ENCODE data around the gene TSHZ2. TPM values are rescaled to one million over a fixed set of nuclear protein-coding genes. Genes with fewer than 3 reads are reported as not detected.
"Not testable (repeated sequence)": the region's sequence is repeated elsewhere in the genome, so short reads cannot be mapped to it uniquely, and the experiment has no call there.

Gene TSHZ2
- total RNA-seq, 2 donors from 2014 or later, result 34.6 to 50.0 TPM

GRCh38 chr20:53365539-53366075 lies 393.4 kb downstream of the TSHZ2 start:
- intact Hi-C loops (cut with DNase I), result no loop called here
- no peak for DNase-seq (ENCODE audit: low spot score)

- intact Hi-C loops (cut with DNase I); DNase-seq (ENCODE audit: low spot score): not testable (repeated sequence)
Measured at GRCh38 chr20:53366928-53367327, 394.8 kb downstream of the TSHZ2 start.

GRCh38 chr20:53369871-53370270 lies 397.7 kb downstream of the TSHZ2 start:
- DNase-seq (ENCODE audit: low spot score), result no peak
- intact Hi-C loops (cut with DNase I), result no loop called here

- intact Hi-C loops (cut with DNase I), result no loop called here
Measured at GRCh38 chr20:53370345-53370961, 398.3 kb downstream of the TSHZ2 start.

GRCh38 chr20:53371216-53371615 lies 399.1 kb downstream of the TSHZ2 start:
- intact Hi-C loops (cut with DNase I), result no loop called here
- no peak for DNase-seq (ENCODE audit: low spot score)

More at GRCh38 chr20:53370345-53370961, 398.3 kb downstream of the TSHZ2 start:
- DNase-seq (ENCODE audit: low spot score), result no peak

GRCh38 chr20:53376021-53376420 lies 403.9 kb downstream of the TSHZ2 start:
- DNase-seq (ENCODE audit: low spot score), result no peak
- intact Hi-C loops (cut with DNase I), result no loop called here

GRCh38 chr20:53379014-53379832 lies 407.1 kb downstream of the TSHZ2 start:
- intact Hi-C loops (cut with DNase I), result no loop called here
- DNase-seq (ENCODE audit: low spot score), result no peak

- intact Hi-C loops (cut with DNase I), result no loop called here
- no peak for DNase-seq (ENCODE audit: low spot score)
Measured at GRCh38 chr20:53379833-53380120, 407.6 kb downstream of the TSHZ2 start.

- DNase-seq (ENCODE audit: low spot score), result no peak
- intact Hi-C loops (cut with DNase I), result no loop called here
Measured at GRCh38 chr20:53381568-53382262, 409.6 kb downstream of the TSHZ2 start.

- DNase-seq (ENCODE audit: low spot score), result no peak
- intact Hi-C loops (cut with DNase I), result no loop called here
Measured at GRCh38 chr20:53382263-53382844, 410.2 kb downstream of the TSHZ2 start.

GRCh38 chr20:53383916-53384315 lies 411.8 kb downstream of the TSHZ2 start:
- DNase-seq (ENCODE audit: low spot score), result no peak
- intact Hi-C loops (cut with DNase I), result no loop called here

GRCh38 chr20:53384392-53384791 lies 412.2 kb downstream of the TSHZ2 start:
- intact Hi-C loops (cut with DNase I), result no loop called here
- no peak for DNase-seq (ENCODE audit: low spot score)

- intact Hi-C loops (cut with DNase I), result no loop called here
- DNase-seq (ENCODE audit: low spot score), result no peak
Measured at GRCh38 chr20:53385941-53386767, 414.0 kb downstream of the TSHZ2 start.

- intact Hi-C loops (cut with DNase I), result no loop called here
- DNase-seq (ENCODE audit: low spot score), result no peak
Measured at GRCh38 chr20:53387983-53388675, 416.0 kb downstream of the TSHZ2 start.

GRCh38 chr20:53389516-53390300 lies 417.6 kb downstream of the TSHZ2 start:
- DNase-seq (ENCODE audit: low spot score), result no peak
- intact Hi-C loops (cut with DNase I), result no loop called here

- intact Hi-C loops (cut with DNase I), result no loop called here
Measured at GRCh38 chr20:53390770-53391169, 418.6 kb downstream of the TSHZ2 start.

GRCh38 chr20:53394433-53394832 lies 422.3 kb downstream of the TSHZ2 start:
- intact Hi-C loops (cut with DNase I), result no loop called here
- DNase-seq (ENCODE audit: low spot score), result no peak

More at GRCh38 chr20:53390770-53391169, 418.6 kb downstream of the TSHZ2 start:
- no peak for DNase-seq (ENCODE audit: low spot score)
